NCI-H748 (cell line): ENCODE data around the gene WWOX.
A peak's percentile ranks its signal among the peaks of the same experiment; 100 is the strongest.

Experiments
- DNase-seq: peaks from one replicate; lab custom pipeline; 2025; ENCODE audit not compliant: unreplicated experiment; lab: John Stamatoyannopoulos, UW

The WWOX gene

GRCh38 chr16:79136955-79137354, 1037.5 kb downstream of the WWOX start:
- DNase-seq, result no peak

- no peak for DNase-seq
Measured at GRCh38 chr16:79137426-79137939, 1038.0 kb downstream of the WWOX start.

DNA sequence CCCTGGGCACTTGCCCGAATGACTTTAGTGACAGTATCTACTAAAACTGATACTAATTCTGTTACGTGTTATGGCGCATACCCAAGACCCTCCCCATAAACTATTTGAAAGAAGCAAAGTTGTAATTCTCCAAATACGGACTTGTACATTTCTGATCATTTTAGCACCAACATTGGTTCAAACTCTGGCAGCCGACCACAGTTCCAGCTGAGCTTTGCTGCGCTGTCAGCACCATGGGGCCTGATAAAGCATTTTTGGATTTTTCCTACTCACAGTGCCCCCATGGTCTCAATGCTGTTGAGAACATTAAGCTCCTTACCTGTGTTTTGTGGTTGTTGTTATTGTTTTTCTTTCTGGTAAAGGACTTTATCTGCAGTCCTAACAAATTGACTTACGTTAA, 1040.3 kb downstream of the WWOX start:
- no peak for DNase-seq

- no peak for DNase-seq
Measured at GRCh38 chr16:79143026-79143425, 1043.6 kb downstream of the WWOX start.

GRCh38 chr16:79150151-79150550, 1050.7 kb downstream of the WWOX start:
- DNase-seq, result no peak

DNA sequence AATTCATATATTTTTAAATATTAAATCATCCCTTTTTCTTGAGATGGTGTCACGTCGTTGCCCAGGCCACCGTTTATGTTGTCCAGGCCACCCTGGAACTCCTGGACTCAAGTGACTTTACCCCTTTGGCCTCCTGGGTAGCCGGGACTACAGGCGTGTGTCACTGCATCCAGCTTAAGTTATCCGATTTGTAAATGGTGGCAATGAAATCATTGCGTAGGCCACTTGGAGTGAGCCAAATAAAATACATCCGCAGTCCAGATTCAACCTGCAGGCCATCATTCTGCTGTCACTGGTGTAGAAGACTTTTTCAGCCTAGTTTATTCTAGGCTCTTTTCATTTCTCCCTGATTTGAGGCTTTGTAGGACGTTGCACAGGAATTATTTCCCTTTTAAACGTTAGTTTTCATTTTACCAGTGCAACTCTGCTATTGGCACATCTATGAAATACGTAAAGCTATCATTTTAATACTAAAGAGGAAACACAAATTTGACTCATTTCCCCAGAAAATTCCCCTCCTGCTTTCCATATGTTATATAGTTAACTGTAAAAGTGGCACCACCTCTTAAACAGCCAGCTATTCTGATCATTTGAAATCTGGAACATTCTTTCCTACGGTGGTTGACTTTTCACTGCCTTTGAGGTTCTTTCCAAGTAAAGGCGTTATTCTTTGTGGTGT, 1051.3 kb downstream of the WWOX start:
- DNase-seq, result no peak

GRCh38 chr16:79154086-79154485, 1054.6 kb downstream of the WWOX start:
- no peak for DNase-seq

GRCh38 chr16:79155471-79155870, 1056.0 kb downstream of the WWOX start:
- DNase-seq, result no peak

DNA sequence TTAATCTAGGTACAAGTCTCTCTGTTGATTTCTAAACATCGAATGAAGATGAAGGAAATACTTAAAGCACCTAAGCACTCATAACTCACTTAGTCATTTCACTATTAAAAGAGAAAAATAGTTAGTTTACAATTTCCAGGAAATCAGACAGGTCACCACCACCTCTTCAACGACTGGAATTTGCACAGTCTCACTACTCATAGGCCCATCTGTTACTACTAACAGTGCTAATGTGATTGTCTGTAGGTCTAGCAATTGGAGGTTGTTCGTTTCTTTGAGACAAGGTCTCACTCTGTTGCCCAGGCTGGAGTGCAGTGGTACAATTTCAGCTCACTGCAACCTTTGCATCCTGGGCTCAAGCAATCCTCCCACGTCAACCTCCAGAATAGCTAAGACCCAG, 1056.5 kb downstream of the WWOX start:
- DNase-seq, result no peak

DNA sequence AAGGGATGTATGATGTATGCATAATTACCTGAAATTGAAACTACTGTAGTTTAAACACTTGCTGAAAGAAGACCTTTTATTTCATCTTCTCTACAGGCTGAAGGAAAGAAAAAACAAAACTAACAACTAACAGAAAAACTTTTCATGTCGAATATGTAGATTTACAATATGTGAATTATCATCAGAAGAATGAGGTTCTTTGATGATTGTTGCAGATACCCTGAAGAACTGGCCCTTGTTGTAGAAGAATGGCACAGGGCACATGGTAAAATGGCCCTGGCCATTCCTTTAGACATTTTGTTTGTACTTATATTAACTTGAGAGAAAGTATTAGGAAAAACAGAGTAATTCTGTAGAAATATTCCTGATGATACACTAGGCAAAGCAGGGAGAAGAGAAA, 1057.3 kb downstream of the WWOX start:
- no peak for DNase-seq

- DNase-seq, result no peak
Measured at GRCh38 chr16:79158337-79158736, 1058.9 kb downstream of the WWOX start.

- DNase-seq, result no peak
Measured at GRCh38 chr16:79159261-79160049, 1060.0 kb downstream of the WWOX start.

DNA sequence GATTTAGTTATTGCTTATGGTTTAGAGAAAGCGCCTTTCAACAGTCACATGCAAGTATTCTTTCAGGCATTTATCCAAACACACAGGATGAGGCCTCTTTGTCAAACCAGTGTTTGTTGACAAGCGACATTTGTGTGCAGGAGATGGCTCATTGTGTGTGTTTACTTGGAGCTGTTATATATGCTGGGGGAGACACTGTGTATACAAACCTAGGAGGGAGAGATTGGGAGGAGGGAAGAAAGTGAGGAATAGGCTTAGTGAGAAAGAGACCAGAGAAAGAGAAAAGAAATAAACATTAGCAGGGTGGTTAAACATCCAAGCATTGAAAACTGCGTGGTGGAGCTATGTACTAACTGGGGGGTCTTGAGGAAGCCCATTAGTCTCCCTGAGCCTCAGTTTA, 1063.5 kb downstream of the WWOX start:
- DNase-seq, result peak; percentile 66

GRCh38 chr16:79163691-79164387, 1064.4 kb downstream of the WWOX start:
- DNase-seq, result peak; percentile 42

DNA sequence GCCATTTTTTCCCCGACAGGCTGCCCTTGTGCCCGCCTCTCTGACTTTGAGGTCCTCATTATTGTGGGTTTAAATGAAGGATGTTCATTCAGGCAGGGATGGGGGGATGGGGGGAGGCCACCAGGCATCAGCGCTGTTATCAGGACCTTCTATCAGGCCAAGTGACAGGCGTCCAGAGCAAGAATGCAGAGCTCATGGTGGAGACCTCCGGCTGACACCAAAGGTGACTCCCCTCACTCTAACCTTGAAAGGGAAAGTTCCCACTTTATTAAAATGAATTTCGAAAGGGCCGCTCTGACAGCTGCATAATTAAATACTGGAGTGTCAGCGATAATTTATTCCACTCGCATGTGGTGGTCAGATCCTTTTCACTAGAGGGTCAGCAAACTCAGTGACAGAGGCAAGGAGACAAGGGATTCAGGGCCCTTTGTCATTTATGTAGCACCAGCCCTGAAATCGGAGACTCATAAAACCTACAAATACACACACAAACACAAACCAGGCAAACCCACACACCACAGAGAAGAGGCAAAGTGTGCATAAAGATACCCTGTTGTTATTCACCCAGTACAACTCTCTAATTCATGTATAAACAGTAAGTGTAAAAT, 1065.0 kb downstream of the WWOX start:
- no peak for DNase-seq

DNA sequence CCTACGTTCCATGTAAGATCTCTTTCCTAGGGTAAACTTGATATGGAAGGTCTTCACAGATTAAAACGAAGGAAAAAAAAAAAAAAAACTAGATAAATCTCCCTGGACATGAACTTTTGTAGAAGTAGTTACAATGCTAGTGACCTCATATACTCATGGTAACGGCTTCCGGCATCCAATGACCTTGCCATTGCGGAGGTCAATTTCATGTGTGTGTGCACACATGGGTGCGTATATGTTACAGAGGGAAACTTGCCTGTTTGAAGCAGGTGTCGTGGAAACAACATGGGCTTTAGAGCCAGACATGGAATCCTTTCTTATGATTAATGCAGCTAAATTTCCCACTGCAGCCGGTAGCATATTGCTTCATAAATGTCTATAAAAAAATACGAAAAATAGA, 1065.6 kb downstream of the WWOX start:
- no peak for DNase-seq

- DNase-seq, result no peak
Measured at GRCh38 chr16:79165506-79165905, 1066.1 kb downstream of the WWOX start.

- DNase-seq, result no peak
Measured at GRCh38 chr16:79167893-79168292, 1068.4 kb downstream of the WWOX start.

- peak; percentile 9 for DNase-seq
Measured at GRCh38 chr16:79168321-79168720, 1068.9 kb downstream of the WWOX start.

GRCh38 chr16:79169239-79169638, 1069.8 kb downstream of the WWOX start:
- no peak for DNase-seq

- no peak for DNase-seq
Measured at GRCh38 chr16:79170555-79171246, 1071.2 kb downstream of the WWOX start.
